AG10803 (cell line): ENCODE measurements around the gene NKD1.

Experiments
- DNase-seq: peaks from one replicate; pipeline ENCODE4 v3.0.0; 2010; ENCODE audit warnings: low read depth
- H3K4me3 ChIP-seq: 2 replicates; pipeline ENCODE4 v1.5.1; 2011; ENCODE audit warnings: mild to moderate bottlenecking, low read length, control low read depth
- CTCF ChIP-seq: conservative IDR thresholded peaks from 2 replicates; pipeline ENCODE4 v1.5.1; 2011; ENCODE audit warnings: mild to moderate bottlenecking, low read length, control low read depth, inconsistent platforms

Gene NKD1

GRCh38 chr16:50684823-50685461 lies 136.7 kb downstream of the NKD1 start:
- DNase-seq, result no peak
- no peak overlapping the region for H3K4me3 ChIP-seq
- TF ChIP-seq CTCF, result no peak

- H3K4me3 ChIP-seq, result no peak overlapping the region
- no peak for TF ChIP-seq CTCF
- no peak for DNase-seq
Observed at GRCh38 chr16:50685462-50686063, 137.4 kb downstream of the NKD1 start.

- no peak for DNase-seq
- TF ChIP-seq CTCF, result no peak
Observed at GRCh38 chr16:50688083-50688482, 139.9 kb downstream of the NKD1 start.

GRCh38 chr16:50688867-50689266 lies 140.7 kb downstream of the NKD1 start:
- no peak for DNase-seq
- no peak overlapping the region for H3K4me3 ChIP-seq
- TF ChIP-seq CTCF, result no peak

More at GRCh38 chr16:50688083-50688482, 139.9 kb downstream of the NKD1 start:
- no peak overlapping the region for H3K4me3 ChIP-seq

- no peak for TF ChIP-seq CTCF
- DNase-seq, result no peak
- no peak overlapping the region for H3K4me3 ChIP-seq
Observed at GRCh38 chr16:50690177-50690576, 142.0 kb downstream of the NKD1 start.

- no peak for DNase-seq
- H3K4me3 ChIP-seq, result no peak overlapping the region
- no peak for TF ChIP-seq CTCF
Observed at GRCh38 chr16:50692644-50692998, 144.4 kb downstream of the NKD1 start.

- no peak for TF ChIP-seq CTCF
- H3K4me3 ChIP-seq, result peak within 1 kb of the TSS; percentile 41
- DNase-seq, result peak; percentile 30
Observed at GRCh38 chr16:50692999-50693781, 145.0 kb downstream of the NKD1 start, which contains the start of gene NOD2. Gene NOD2, plus strand, starts transcription at chr16:50693606. Its CDS starts 5,890 bp downstream, at chr16:50699496.
